MM.1S (cell line): ENCODE data around the gene EIF2S2.
A peak's percentile ranks its signal among the peaks of the same experiment; 100 is the strongest.

Source experiments
- DNase-seq: peaks from one replicate; pipeline ENCODE4 v3.0.0-alpha.2; 2015
- H2AFZ ChIP-seq: fragments of 300-600 bp; sonication (generic); 2 replicates; pipeline ENCODE4 v1.6.0; 2016; ENCODE audit warnings: antibody characterized with exemption, low read length
- H3F3A ChIP-seq: fragments of 300-600 bp; sonication (generic); 2 replicates; pipeline ENCODE4 v1.6.1; 2016; ENCODE audit warnings: mild to moderate bottlenecking, antibody characterized with exemption, low read length, moderate library complexity, mixed read lengths; ENCODE audit not compliant: insufficient read depth
- H3K27ac ChIP-seq: fragments of 300-600 bp; sonication (generic); 2 replicates; pipeline ENCODE4 v1.5.1; 2016; ENCODE audit warnings: mild to moderate bottlenecking, low read length
- H3K27me3 ChIP-seq: fragments of 300-600 bp; sonication (generic); replicated peaks from 2 replicates; pipeline ENCODE4 v1.6.0; 2016; ENCODE audit warnings: low read length; ENCODE audit not compliant: insufficient read depth
- H3K36me3 ChIP-seq: fragments of 300-600 bp; sonication (generic); replicated peaks from 2 replicates; pipeline ENCODE4 v1.6.1; 2016; ENCODE audit warnings: mild to moderate bottlenecking, low read length, mixed read lengths; ENCODE audit not compliant: insufficient read depth
- H3K4me1 ChIP-seq: fragments of 300-600 bp; sonication (generic); 2 replicates; pipeline ENCODE4 v1.6.1; 2016; ENCODE audit warnings: low read length, mixed read lengths
- H3K4me2 ChIP-seq: fragments of 300-600 bp; sonication (generic); 2 replicates; pipeline ENCODE4 v1.6.0; 2016; ENCODE audit warnings: low read depth, low read length
- H3K4me3 ChIP-seq: fragments of 300-600 bp; sonication (generic); 2 replicates; pipeline ENCODE4 v1.5.1; 2016; ENCODE audit warnings: low read length, mixed read lengths
- H3K79me2 ChIP-seq: fragments of 300-600 bp; sonication (generic); 2 replicates; pipeline ENCODE4 v1.6.1; 2016; ENCODE audit warnings: mixed run types, low read length, mixed read lengths
- H3K9ac ChIP-seq: fragments of 300-600 bp; sonication (generic); 2 replicates; pipeline ENCODE4 v1.6.1; 2016; ENCODE audit warnings: low read length, mixed read lengths
- H3K9me2 ChIP-seq: fragments of 300-600 bp; sonication (generic); replicated peaks from 2 replicates; pipeline ENCODE4 v1.6.1; 2016; ENCODE audit warnings: mild to moderate bottlenecking, low read length, mixed read lengths; ENCODE audit not compliant: insufficient read depth
- H3K9me3 ChIP-seq: fragments of 300-600 bp; sonication (generic); replicated peaks from 2 replicates; pipeline ENCODE4 v1.6.1; 2016; ENCODE audit warnings: mild to moderate bottlenecking, low read length, mixed read lengths; ENCODE audit not compliant: insufficient read depth
- H4K20me1 ChIP-seq: fragments of 300-600 bp; sonication (generic); 2 replicates; pipeline ENCODE4 v1.6.1; 2016; ENCODE audit warnings: mild to moderate bottlenecking, low read length, moderate library complexity, mixed read lengths; ENCODE audit not compliant: insufficient read depth
- CTCF ChIP-seq: fragments of 300-600 bp; sonication (generic); IDR thresholded peaks from 2 replicates; pipeline ENCODE4 v1.5.1; 2016; ENCODE audit warnings: antibody characterized with exemption, low read length, mixed read lengths
- EZH2 ChIP-seq: fragments of 300-600 bp; sonication (generic); optimal IDR thresholded peaks from 2 replicates; pipeline ENCODE3; 2017; ENCODE audit warnings: low read depth, mild to moderate bottlenecking, antibody characterized with exemption, low read length, mixed read lengths
- EZH2phosphoT487 ChIP-seq: fragments of 300-600 bp; sonication (generic); IDR thresholded peaks from 2 replicates; pipeline ENCODE4 v1.6.1; 2018; ENCODE audit warnings: antibody characterized with exemption, low read length

The EIF2S2 gene

GRCh38 chr20:34068001-34068400 is 44.0 kb downstream of the EIF2S2 start:
- H3K9me2 ChIP-seq = no peaks in the 10 kb centered on the region
- peak overlapping the region; percentile 36; the same call in 1 of the 2 replicates for H3K27ac ChIP-seq
- H2AFZ ChIP-seq = no peak overlapping the region
- H3K4me2 ChIP-seq = no peak overlapping the region
- peaks cover 21% of the 10 kb centered on the region for H4K20me1 ChIP-seq
- peaks cover 1% of the 10 kb centered on the region; the same call in 1 of the 2 replicates for H3K36me3 ChIP-seq
- H3K4me1 ChIP-seq = peaks cover 19% of the 10 kb centered on the region
- no peaks in the 10 kb centered on the region for H3K9me3 ChIP-seq
- DNase-seq = no peak
- no peak for TF ChIP-seq EZH2phosphoT487
- TF ChIP-seq EZH2 = no peak
- TF ChIP-seq CTCF = no peak
- no peak overlapping the region for H3K9ac ChIP-seq
- H3K79me2 ChIP-seq = peaks cover 100% of the 10 kb centered on the region
- H3F3A ChIP-seq = peaks cover 18% of the 10 kb centered on the region; the same call in 1 of the 2 replicates
- H3K27me3 ChIP-seq = no peaks in the 10 kb centered on the region
- H3K4me3 ChIP-seq = no peak overlapping the region

- no peak overlapping the region for H2AFZ ChIP-seq
- no peaks in the 10 kb centered on the region for H3K9me2 ChIP-seq
- peaks cover 32% of the 10 kb centered on the region for H4K20me1 ChIP-seq
- no peak for DNase-seq
- no peak for TF ChIP-seq CTCF
- no peak for TF ChIP-seq EZH2phosphoT487
- TF ChIP-seq EZH2 = no peak
- no peak overlapping the region for H3K9ac ChIP-seq
- H3F3A ChIP-seq = peaks cover 18% of the 10 kb centered on the region; the same call in 1 of the 2 replicates
- H3K4me1 ChIP-seq = peaks cover 19% of the 10 kb centered on the region
- no peaks in the 10 kb centered on the region for H3K27me3 ChIP-seq
- H3K79me2 ChIP-seq = peaks cover 100% of the 10 kb centered on the region
- no peak overlapping the region for H3K4me2 ChIP-seq
- no peaks in the 10 kb centered on the region for H3K36me3 ChIP-seq
- H3K4me3 ChIP-seq = no peak overlapping the region
- H3K9me3 ChIP-seq = no peaks in the 10 kb centered on the region
- H3K27ac ChIP-seq = no peak overlapping the region
These were observed 45.5 kb downstream of the EIF2S2 start for GRCh38 chr20:34066476-34067090.

GRCh38 chr20:34065260-34065659 is 46.8 kb downstream of the EIF2S2 start:
- Histone ChIP-seq H3K9me2 (no peaks in the 10 kb centered on the region), H3K27me3 (no peaks in the 10 kb centered on the region), H3F3A (peaks cover 18% of the 10 kb centered on the region; the same call in 1 of the 2 replicates), H3K4me3 (no peak overlapping the region), H3K36me3 (peaks cover 2% of the 10 kb centered on the region; the same call in 1 of the 2 replicates), H4K20me1 (peaks cover 35% of the 10 kb centered on the region), H2AFZ (no peak overlapping the region), H3K4me1 (peaks cover 19% of the 10 kb centered on the region), H3K9me3 (no peaks in the 10 kb centered on the region), H3K4me2 (no peak overlapping the region), H3K9ac (no peak overlapping the region), H3K79me2 (peaks cover 100% of the 10 kb centered on the region), H3K27ac (no peak overlapping the region)
- DNase-seq = no peak
- TF ChIP-seq EZH2 = no peak

- Histone ChIP-seq H3K36me3 (peaks cover 3% of the 10 kb centered on the region; the same call in 1 of the 2 replicates), H3K4me3 (no peak overlapping the region), H3K4me1 (peaks cover 13% of the 10 kb centered on the region), H2AFZ (no peak overlapping the region), H3K9me2 (no peaks in the 10 kb centered on the region), H3K79me2 (peaks cover 100% of the 10 kb centered on the region), H4K20me1 (peaks cover 43% of the 10 kb centered on the region), H3K27ac (no peak overlapping the region), H3K27me3 (no peaks in the 10 kb centered on the region), H3K4me2 (no peak overlapping the region), H3K9ac (no peak overlapping the region), H3K9me3 (no peaks in the 10 kb centered on the region), H3F3A (peaks cover 15% of the 10 kb centered on the region; the same call in 1 of the 2 replicates)
- DNase-seq = no peak
- TF ChIP-seq EZH2 = no peak
- TF ChIP-seq EZH2phosphoT487 = no peak
- TF ChIP-seq CTCF = no peak
These were observed 47.8 kb downstream of the EIF2S2 start for GRCh38 chr20:34064286-34064685.
